Measurements from ENCODE around the gene CCL23. TPM values are rescaled to one million over a fixed set of nuclear protein-coding genes. Genes with fewer than 3 reads are reported as not detected.
A peak's percentile ranks its signal among the peaks of the same experiment; 100 is the strongest.

Gene CCL23
- total and polyA plus RNA-seq, 4 donors: 1.9 to 24.4 (median 6.3) TPM

- DNase-seq (ENCODE audit: low spot score): no peak
- H3K4me3 ChIP-seq (ENCODE audit: low read depth in 1 of 3, low read length in 3 of 3): no peak overlapping the region
- H3K9me3 ChIP-seq (ENCODE audit: control insufficient read depth in 4 of 4, low read length in 3 of 4): no peaks in the 10 kb centered on the region
- H3K9ac ChIP-seq (ENCODE audit: low read depth in 1 of 2, low read length in 2 of 2): no peak overlapping the region
- 44% methylated on average over 10 of the region's 10 CpGs for WGBS
- H3K27me3 ChIP-seq (ENCODE audit: control insufficient read depth in 4 of 4, insufficient read depth in 4 of 4, low read length in 3 of 4): no peaks in the 10 kb centered on the region
- peaks cover 3 to 39% (median 34%) of the 10 kb centered on the region in 4 donors for H3K4me1 ChIP-seq (ENCODE audit: control insufficient read depth in 4 of 4, insufficient read depth in 4 of 4, low read length in 3 of 4)
- TF ChIP-seq EGR1 (IDR thresholded peaks at IDR 0.05; ENCODE audit: low read depth in 2 of 2) (no peak), NR2F2 (IDR thresholded peaks at IDR 0.05) (no peak), FOXA2 (IDR thresholded peaks at IDR 0.05) (no peak), RXRA (IDR thresholded peaks at IDR 0.05) (peak; percentile 51 to 55), RAD21 (IDR thresholded peaks at IDR 0.05) (peak in 1 of 2 donors; percentile 10), GABPA (IDR thresholded peaks at IDR 0.05 in 1 of 2, conservative IDR thresholded peaks at IDR 0.05 in 1 of 2) (no peak), SP1 (IDR thresholded peaks at IDR 0.05) (no peak), HNF4A (conservative IDR thresholded peaks at IDR 0.05) (peak; percentile 17 to 22), REST (IDR thresholded peaks at IDR 0.05) (no peak), YY1 (IDR thresholded peaks at IDR 0.05) (no peak)
- no peaks in the 10 kb centered on the region for H3K36me3 ChIP-seq (ENCODE audit: control insufficient read depth in 4 of 4, insufficient read depth in 3 of 4, low read depth in 1 of 4, low read length in 3 of 4)
- H3K27ac ChIP-seq (ENCODE audit: low read depth in 1 of 2, low read length in 2 of 2): no peak overlapping the region
These were observed 49.2 kb downstream of the CCL23 start for GRCh38 chr17:35968520-35969054.

DNA sequence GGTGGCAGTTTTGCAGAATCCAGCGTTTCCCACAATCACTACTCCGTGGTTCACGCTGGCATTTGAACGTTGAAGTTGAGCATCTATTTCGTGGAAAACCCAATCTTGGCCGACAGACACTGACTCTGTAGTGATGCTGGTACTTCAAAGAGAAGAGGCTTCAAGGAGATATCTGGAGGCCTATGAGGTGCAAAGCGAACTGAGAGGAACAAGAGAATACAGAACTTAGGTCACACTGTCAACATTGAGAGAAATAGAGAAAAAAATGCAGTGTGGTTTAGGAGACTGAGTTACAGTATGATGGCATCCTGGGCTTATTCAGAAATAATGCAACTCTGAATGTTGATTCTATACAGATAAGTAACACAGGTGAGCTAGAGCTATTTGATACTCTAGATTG, 52.5 kb downstream of the CCL23 start:
- H3K4me1 ChIP-seq (ENCODE audit: control insufficient read depth in 4 of 4, insufficient read depth in 4 of 4, low read length in 3 of 4): peaks cover 0 to 11% (median 8%) of the 10 kb centered on the region in 4 donors
- WGBS: 95% methylated on average over 7 of the region's 7 CpGs
- no peak overlapping the region for H3K9ac ChIP-seq (ENCODE audit: low read depth in 1 of 2, low read length in 2 of 2)
- H3K27me3 ChIP-seq (ENCODE audit: control insufficient read depth in 4 of 4, insufficient read depth in 4 of 4, low read length in 3 of 4): no peaks in the 10 kb centered on the region
- DNase-seq (ENCODE audit: low spot score): no peak
- TF ChIP-seq YY1 (IDR thresholded peaks at IDR 0.05) (no peak), REST (IDR thresholded peaks at IDR 0.05) (no peak), TAF1 (conservative IDR thresholded peaks at IDR 0.05) (no peak), RAD21 (IDR thresholded peaks at IDR 0.05) (no peak), FOXA1 (IDR thresholded peaks at IDR 0.05) (no peak), SP1 (IDR thresholded peaks at IDR 0.05) (no peak), RXRA (IDR thresholded peaks at IDR 0.05) (no peak), GABPA (IDR thresholded peaks at IDR 0.05 in 1 of 2, conservative IDR thresholded peaks at IDR 0.05 in 1 of 2) (no peak), CTCF (IDR thresholded peaks at IDR 0.05; ENCODE audit: low read depth, low read length, missing input control) (no peak), JUND (IDR thresholded peaks at IDR 0.05) (no peak), NR2F2 (IDR thresholded peaks at IDR 0.05) (no peak), HNF4G (IDR thresholded peaks at IDR 0.05) (no peak), HNF4A (conservative IDR thresholded peaks at IDR 0.05) (no peak), MAX (IDR thresholded peaks at IDR 0.05) (no peak), FOXA2 (IDR thresholded peaks at IDR 0.05) (no peak), EGR1 (IDR thresholded peaks at IDR 0.05; ENCODE audit: low read depth in 2 of 2) (no peak), ZBTB33 (IDR thresholded peaks at IDR 0.05) (no peak)
- TF ChIP-seq, protein P1, sequence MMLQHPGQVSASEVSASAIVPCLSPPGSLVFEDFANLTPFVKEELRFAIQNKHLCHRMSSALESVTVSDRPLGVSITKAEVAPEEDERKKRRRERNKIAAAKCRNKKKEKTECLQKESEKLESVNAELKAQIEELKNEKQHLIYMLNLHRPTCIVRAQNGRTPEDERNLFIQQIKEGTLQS (IDR thresholded peaks at IDR 0.05): no peak
- no peak overlapping the region for H3K4me3 ChIP-seq (ENCODE audit: low read depth in 1 of 3, low read length in 3 of 3)
- no peaks in the 10 kb centered on the region for H3K9me3 ChIP-seq (ENCODE audit: control insufficient read depth in 4 of 4, low read length in 3 of 4)
- H3K27ac ChIP-seq (ENCODE audit: low read depth in 1 of 2, low read length in 2 of 2): no peak overlapping the region
- no peaks in the 10 kb centered on the region for H3K36me3 ChIP-seq (ENCODE audit: control insufficient read depth in 4 of 4, insufficient read depth in 3 of 4, low read depth in 1 of 4, low read length in 3 of 4)
